GM18511 (cell line): ENCODE results near the gene TRAF2.

ENCODE experiments used
- ATAC-seq: cut with Tn5 transposase; IDR thresholded peaks from one replicate; pipeline ENCODE4 v1.9.1; 2021; ENCODE audit warnings: mild to moderate bottlenecking, moderate library complexity; ENCODE audit not compliant: unreplicated experiment

The TRAF2 gene

DNA sequence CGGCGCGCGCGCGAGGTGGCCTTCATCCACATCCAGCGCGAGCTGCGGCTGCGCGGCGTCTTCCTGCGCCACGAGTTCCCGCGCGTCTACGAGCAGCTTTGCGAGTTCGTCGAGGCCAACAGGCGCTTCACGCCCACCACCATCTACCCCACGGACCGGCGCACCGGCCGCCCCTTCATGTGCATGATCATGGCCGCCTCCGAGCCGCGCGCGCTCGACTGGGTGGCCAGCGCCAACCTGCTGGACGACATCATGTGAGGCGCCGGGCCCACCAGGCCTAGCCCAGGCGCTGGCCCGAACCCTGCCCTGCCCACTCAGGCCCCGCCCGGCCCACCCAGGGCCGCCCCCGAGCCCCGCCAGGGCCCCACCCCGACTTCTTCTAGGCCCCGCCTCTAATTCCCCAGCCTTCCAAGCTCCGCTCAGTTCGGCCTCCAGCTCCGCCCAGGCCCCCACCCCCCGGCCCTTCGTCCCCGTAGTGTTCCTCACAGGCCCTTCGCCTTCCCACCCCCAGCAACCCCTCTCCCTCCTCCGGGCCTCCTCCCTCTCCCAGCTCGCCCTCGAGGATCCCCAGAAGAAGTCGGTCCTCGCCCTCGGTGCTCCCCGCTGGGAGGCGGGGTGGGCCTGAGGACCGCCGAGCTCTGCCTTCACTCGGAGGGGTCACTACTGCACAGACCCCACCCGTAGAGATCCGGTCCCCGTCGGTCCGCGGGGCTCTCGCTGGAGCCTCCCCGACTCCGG is 39.1 kb upstream of the TRAF2 start:
- no peak for ATAC-seq

DNA sequence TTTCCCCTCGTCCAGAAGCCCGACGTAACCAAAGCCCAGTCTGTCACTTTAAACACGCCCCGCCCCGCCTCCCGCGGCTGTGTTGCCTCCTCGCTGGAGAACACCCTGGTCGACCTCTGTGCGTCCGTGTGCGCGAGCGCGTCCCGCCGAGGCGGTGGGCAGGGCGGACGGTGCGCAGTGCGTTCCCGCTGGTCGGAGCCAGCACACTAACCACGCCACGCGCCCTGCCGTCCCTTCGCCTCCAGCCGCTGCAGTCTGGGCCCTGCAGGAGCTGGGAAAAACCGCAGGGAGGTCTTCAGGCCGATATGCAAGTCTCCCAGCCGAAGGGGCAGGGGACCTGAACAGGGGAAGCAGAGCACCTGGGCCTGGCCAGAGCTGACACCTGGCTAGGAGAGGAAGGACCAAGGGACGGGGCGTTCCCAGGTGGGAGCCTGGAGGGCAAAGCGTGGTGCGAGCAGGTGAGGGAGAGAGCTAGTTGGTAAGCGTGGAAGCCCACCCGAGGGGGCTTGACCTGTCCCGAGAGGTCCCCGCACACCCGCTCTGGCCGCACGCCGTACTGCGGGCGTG is 38.4 kb upstream of the TRAF2 start:
- no peak for ATAC-seq

DNA sequence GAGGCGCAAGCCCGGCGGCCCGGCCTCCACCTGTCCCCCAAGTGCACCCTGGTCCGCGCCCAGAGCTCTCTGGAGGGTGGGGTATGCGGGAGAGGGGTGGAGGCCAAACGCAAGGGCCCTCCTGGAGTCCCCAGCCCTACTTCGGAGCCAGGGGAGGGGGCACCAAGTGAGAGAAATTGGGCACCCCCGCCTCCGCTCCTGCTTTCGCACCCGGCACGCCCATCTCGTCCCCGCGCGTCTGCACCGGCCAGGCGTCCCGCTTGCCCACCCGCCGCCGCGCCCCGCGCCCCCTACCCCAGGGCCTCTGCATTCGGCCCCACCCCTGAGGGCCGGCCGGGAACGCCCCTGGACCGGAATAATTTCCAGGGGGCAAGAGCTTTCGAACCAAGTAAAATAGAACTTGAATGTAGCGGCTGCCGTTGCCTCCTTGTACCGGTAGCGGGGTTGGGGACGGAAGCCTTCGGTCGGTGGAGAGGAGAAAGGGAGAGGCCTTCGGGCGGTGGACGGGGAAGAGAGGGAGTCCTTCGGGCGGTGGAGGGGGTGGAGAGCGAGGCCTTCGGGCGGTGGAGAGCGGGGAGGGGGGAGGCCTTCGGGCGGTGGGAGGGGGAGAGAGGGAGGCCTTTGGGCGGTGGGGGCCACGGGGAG is 37.8 kb upstream of the TRAF2 start:
- ATAC-seq, result no peak

DNA sequence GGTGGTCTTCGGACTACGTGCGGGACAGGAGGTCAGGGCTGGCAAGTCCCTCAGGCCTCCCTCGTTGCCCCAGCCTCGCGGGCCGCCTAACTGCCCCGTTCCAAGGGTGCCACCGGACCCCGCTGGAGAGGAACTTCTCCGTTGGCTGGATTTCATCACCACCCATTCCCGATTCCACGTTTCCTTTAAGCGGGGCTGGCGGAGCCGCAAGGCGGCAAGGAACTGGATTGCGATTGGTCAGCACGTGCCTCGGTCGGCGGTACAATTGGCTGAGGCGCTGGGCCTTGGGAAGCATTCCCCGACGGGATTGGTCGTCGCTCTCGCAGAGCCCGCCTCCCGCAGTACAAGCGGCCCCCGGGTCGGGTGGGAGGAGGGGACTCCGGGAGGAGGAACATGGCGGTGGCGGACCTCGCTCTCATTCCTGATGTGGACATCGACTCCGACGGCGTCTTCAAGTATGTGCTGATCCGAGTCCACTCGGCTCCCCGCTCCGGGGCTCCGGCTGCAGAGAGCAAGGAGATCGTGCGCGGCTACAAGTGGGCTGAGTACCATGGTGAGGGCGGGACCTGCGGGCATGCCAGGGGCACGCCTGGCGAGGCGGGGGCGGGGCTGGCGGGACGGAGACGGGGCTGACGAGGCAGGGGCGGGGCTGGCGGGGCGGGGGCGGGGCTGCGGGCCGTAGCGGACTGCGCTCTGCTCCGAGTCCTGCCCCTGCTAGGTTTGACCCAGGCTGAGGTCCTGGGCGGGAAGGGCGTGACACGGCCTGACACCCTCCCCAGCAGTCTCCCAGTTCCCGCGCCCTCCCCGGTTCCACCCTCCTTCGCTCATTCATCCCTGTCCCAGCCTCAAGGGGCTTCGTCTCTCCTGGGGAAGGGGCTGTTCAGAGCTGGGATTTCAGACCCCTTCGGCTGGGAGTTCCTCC is 37.0 kb upstream of the TRAF2 start, which contains the start of gene PHPT1:
Gene PHPT1, plus strand, starts transcription at position 372 of the 922 bp plus-strand sequence. Its CDS starts 22 bp downstream, at position 394.
- peak; percentile 80 for ATAC-seq

DNA sequence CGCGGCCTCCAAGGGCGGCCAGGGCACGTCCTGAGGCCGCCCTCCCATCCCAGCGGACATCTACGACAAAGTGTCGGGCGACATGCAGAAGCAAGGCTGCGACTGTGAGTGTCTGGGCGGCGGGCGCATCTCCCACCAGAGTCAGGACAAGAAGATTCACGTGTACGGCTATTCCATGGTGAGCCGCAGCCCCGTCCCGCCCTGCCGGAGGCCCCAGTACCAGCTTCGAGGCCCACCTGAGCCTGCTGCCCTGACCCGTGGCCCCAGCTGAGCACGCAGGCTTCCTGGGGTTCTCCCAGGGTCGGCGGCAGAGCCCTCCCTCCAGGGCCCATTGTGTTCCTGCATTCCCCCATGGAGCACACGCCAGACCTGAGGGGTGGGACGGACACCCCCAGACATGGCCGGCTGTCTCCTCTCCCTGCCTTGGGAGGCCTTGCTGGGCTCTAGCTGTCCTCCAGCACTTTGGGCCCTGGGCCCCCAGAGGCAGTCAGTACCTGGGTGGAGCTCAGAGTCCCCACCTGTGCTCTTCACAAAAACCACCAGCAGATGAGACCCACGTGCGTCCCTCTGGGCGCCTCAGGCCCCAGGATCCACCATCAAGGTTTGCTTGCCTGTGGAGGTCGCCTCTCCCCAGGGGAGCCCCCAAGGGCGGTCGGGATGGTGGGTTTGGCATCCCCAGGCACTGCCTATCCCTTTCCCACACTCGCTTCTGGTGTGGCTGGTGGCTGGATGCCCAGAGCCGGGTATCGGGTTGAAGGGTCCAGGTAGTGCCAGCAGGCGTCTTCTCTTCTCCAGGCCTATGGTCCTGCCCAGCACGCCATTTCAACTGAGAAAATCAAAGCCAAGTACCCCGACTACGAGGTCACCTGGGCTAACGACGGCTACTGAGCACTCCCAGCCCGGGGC is 36.1 kb upstream of the TRAF2 start:
- ATAC-seq, result no peak

DNA sequence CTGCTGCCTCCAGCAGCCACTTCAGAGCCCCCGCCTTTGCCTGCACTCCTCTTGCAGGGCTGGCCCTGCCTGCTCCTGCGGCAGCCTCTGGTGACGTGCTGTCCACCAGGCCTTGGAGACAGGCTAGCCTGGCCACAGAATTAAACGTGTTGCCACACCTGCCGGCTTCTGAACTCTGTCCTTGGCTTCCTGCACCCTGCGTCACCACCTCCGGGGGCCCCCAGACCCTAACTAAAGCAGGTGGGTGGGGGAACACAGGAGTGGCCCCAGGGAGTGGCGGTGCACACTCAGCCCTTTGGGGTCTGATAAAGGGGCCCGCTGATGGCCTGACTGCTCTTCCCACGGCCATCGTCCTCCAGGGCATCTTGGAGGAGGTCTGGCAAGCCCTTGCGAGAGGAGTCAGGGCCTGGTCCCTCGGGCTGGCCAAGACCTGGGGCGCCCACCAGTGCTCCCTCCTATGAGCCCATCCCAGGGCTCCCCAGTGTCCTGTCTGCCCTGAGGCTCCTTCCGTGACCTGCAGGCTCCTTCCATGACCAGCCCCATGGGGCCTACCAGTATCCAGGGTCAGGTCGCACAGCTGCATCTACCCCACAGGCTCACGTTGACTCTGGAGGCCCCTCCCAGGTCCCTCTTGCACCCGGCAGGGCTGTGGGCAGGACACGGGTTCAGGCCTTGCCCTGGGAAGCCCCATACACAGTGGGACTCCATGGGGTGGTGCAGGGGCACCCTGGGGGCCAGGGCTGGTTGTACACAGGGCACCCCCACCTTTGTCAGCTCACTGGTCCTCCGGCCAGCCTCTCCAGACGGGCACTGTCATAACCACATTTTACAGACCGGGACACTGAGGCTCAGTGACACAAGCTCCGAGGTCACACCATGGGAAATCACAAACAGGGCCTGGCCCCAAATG is 35.2 kb upstream of the TRAF2 start:
- no peak for ATAC-seq

DNA sequence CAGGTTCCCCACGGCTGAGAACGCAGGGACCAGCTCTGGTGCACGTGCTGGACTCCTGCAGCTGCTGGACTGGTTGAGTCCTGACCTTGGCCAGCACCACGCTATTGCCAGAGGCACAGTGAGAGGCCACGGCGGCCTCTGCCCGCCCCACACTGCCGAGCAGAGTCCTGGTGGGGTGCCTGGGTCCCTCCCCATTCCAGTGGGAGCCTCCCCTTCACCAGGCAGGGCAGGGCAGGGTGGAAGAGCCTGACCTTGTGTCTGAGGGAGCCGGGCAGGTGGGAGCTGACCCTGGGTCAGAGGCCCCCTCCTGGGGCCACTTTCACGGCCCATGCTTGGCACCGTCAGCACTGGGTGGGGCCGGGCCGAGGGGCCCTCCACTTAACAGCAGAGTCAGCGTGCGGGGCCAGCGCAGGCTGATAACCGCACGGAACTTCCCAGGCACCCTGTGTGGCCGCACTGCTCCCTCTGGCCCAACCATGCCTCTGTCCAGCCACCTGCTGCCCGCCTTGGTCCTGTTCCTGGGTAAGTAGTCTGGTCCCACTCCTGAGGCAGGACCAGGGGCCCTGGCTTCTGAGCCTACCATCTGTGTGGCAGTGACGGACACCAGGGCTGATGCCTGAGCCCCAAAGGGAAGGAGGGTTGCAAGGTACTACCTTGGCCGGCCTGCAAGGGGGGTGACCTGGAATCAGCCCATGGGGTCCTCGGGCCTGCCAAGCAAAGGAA is 34.2 kb upstream of the TRAF2 start, which contains the start of gene MAMDC4:
Gene MAMDC4, plus strand, starts transcription at position 406 of the 723 bp plus-strand sequence. Its CDS starts 71 bp downstream, at position 477.
- no peak for ATAC-seq

DNA sequence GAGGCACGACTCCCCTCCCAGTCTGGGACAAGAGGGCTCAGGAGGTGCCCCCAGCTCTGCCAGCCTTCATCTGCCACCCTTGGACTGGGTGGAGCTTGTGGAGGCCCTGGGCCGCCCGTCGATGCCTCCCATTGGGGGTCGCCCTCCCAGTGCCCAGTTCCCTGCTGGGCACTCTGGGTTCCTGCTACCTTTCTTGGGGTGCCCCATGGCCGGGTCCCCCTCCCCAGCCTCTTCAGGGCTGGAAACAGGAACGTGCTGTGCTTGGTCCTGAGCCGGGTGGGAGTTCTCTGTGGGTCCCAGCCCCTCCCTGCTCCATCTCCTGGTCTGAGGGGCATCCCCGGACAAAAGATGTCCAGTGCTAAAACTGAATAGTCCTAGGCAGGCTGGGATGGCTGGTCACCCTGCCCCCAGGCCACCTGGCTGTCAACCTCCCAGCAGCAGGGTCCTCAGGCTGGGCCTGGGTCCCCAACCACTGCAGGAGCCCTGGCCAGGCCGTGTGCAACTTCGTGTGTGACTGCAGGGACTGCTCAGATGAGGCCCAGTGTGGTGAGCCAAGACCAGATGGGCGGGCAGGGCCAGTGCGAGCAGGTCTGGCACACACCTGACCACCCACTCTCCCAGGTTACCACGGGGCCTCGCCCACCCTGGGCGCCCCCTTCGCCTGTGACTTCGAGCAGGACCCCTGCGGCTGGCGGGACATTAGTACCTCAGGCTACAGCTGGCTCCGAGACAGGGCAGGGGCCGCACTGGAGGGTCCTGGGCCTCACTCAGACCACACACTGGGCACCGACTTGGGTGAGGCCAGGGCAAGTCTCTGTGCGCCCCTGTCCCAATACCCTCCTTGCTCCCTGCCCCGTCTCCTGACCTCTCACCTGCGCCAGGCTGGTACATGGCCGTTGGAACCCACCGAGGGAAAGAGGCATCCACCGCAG is 33.4 kb upstream of the TRAF2 start:
- ATAC-seq, result no peak

DNA sequence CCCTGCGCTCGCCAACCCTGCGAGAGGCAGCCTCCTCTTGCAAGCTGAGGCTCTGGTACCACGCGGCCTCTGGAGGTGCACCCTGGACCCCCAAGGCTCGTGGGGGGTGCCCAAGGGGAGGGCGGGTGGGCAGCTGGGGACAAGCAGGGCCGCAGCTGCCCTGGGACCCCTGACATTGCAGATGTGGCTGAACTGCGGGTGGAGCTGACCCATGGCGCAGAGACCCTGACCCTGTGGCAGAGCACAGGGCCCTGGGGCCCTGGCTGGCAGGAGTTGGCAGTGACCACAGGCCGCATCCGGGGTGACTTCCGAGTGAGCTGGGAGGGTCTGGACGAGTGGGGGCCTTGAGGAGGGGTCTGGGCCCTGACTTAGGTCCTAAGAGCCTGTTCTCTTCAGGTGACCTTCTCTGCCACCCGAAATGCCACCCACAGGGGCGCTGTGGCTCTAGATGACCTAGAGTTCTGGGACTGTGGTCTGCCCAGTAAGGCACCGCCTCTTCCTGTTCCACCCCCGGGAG is 32.7 kb upstream of the TRAF2 start:
- no peak for ATAC-seq

DNA sequence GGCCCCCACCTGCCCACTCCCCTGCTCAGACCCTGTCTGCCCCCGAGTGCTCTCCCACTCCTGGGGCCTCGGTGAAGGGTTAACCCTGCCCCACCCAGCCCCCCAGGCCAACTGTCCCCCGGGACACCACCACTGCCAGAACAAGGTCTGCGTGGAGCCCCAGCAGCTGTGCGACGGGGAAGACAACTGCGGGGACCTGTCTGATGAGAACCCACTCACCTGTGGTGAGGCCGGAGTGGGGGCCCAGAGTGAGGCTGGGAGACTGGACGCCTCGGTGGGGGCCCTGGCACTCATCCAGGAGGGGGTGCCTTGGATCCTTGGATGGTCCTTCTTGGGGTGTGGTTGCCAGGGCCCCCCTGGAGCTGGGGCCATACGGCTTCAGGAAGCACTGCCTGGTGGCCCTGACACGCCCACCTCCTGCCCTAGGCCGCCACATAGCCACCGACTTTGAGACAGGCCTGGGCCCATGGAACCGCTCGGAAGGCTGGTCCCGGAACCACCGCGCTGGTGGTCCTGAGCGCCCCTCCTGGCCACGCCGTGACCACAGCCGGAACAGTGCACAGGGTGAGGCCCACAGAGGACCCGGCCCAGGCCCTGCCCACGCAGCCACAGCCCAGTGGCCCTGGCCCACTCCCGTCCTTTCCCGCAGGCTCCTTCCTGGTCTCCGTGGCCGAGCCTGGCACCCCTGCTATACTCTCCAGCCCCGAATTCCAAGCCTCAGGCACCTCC is 32.0 kb upstream of the TRAF2 start:
- no peak for ATAC-seq

DNA sequence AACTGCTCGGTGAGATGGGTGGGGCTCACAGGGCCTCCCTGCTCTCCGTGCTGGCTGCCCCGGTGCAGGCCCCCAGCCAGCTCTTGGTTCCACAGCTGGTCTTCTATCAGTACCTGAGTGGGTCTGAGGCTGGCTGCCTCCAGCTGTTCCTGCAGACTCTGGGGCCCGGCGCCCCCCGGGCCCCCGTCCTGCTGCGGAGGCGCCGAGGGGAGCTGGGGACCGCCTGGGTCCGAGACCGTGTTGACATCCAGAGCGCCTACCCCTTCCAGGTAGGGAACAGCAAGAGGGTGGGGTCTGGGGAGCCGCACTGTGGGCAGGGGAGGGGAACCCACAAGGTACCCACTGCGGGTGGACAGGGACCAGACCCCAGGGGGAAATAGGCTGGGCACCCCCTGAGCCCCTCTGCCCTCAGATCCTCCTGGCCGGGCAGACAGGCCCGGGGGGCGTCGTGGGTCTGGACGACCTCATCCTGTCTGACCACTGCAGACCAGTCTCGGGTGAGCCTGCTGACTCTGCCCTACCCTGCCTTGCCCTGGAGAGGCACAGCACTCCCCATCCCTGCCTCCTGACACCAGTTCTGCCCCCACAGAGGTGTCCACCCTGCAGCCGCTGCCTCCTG is 31.4 kb upstream of the TRAF2 start:
- no peak for ATAC-seq

DNA sequence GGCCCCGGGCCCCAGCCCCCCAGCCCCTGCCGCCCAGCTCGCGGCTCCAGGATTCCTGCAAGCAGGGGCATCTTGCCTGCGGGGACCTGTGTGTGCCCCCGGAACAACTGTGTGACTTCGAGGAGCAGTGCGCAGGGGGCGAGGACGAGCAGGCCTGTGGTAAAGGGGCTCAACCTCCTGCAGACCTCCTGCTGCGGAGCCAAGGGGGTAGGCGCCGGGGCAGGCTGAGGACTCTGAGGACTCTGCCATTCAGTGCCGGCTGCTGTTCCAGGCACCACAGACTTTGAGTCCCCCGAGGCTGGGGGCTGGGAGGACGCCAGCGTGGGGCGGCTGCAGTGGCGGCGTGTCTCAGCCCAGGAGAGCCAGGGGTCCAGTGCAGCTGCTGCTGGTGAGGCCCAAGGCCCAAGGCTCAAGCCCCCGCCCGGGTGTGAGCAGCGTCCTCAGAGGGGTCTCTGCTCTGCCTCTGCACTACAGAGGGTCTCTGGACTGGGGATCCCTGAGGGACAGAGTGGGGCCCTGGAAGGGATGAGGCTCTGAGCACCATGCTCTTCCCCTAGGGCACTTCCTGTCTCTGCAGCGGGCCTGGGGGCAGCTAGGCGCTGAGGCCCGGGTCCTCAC is 30.7 kb upstream of the TRAF2 start:
- no peak for ATAC-seq

DNA sequence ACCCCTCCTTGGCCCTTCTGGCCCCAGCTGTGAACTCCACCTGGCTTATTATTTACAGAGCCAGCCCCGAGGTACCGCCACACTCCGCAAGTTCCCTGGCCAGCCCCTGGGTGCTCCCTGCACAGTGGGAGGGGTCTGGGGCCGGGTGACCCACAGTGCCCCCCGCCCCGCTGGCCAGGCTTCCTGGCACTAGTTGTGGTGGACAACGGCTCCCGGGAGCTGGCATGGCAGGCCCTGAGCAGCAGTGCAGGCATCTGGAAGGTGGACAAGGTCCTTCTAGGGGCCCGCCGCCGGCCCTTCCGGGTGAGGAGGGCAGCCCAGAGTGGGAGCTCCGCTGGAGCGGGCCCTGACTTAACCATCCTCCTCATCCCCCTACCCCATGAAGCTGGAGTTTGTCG is 30.2 kb upstream of the TRAF2 start:
- ATAC-seq, result no peak

DNA sequence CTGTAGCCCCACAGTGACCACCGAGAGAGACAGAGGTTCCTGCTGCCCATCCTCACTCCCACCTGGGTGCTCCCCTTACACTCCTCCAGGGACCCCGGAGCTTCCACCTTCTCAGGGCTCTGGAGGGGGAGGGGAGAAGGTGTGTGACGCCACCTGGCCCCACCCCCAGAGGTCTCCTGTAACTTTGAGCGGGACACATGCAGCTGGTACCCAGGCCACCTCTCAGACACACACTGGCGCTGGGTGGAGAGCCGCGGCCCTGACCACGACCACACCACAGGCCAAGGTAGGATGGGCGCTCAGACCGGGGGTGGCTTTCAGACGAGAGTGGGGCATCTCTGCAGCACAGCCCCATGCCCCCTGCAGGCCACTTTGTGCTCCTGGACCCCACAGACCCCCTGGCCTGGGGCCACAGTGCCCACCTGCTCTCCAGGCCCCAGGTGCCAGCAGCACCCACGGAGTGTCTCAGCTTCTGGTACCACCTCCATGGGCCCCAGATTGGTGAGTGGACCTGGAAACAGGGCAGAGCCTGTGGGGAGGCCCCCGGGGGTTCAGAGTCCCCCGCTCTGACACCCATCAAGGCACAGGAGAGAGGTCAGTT is 29.7 kb upstream of the TRAF2 start:
- no peak for ATAC-seq

DNA sequence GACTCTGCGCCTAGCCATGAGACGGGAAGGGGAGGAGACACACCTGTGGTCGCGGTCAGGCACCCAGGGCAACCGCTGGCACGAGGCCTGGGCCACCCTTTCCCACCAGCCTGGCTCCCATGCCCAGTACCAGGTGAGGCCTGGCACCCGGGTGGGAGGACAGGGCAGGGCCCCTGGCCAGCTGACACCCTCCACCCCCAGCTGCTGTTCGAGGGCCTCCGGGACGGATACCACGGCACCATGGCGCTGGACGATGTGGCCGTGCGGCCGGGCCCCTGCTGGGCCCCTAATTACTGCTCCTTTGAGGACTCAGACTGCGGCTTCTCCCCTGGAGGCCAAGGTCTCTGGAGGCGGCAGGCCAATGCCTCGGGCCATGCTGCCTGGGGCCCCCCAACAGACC is 29.1 kb upstream of the TRAF2 start:
- ATAC-seq, result no peak
